Cardiac muscle cell (in vitro differentiated cells and primary cell): ENCODE data around the gene MYOD1. TPM values are rescaled to one million over a fixed set of nuclear protein-coding genes. Genes with fewer than 3 reads are reported as not detected.

Source experiments
- DNase-seq, 2 donors: peaks; one replicate each; pipeline versions ENCODE4 v3.0.0 to v3.0.0-alpha.2; 2010 to 2017; ENCODE audit warnings: low read depth in 1 of 2, low spot score in 1 of 2
- H3K27ac ChIP-seq: fragments of 200-600 bp; sonication (generic); 2 replicates; pipeline ENCODE4 v1.5.1; 2016
- H3K27me3 ChIP-seq: fragments of 200-600 bp; sonication (generic); 2 replicates; pipeline ENCODE4 v1.6.0; 2016; ENCODE audit warnings: control low read depth
- H3K36me3 ChIP-seq: fragments of 200-600 bp; sonication (generic); 2 replicates; pipeline ENCODE4 v1.5.1; 2016; ENCODE audit warnings: control low read depth
- H3K4me1 ChIP-seq: fragments of 200-600 bp; sonication (generic); 2 replicates; pipeline ENCODE4 v1.8.1; 2017; ENCODE audit warnings: low read depth, mild to moderate bottlenecking, mixed run types
- H3K4me3 ChIP-seq: fragments of 200-600 bp; sonication (generic); 2 replicates; pipeline ENCODE4 v1.5.1; 2016; ENCODE audit warnings: mild to moderate bottlenecking
- H3K9me3 ChIP-seq: fragments of 200-600 bp; sonication (generic); 2 replicates; pipeline ENCODE4 v1.5.1; 2017; ENCODE audit warnings: low read depth, mild to moderate bottlenecking, control low read depth
- polyA plus RNA-seq: library from polyadenylated mRNA; unstranded; fragments of >200 nt; fragmentation: Nextera tagmentation; extraction: Ambion mirVana; gene quantifications from 2 replicates; pipeline ENCODE4 v1.2.1, GENCODE V29; 2016
- total RNA-seq: library from RNA; depleted of rRNA; stranded (reverse); fragments of >200 nt; gene quantifications from 2 replicates; pipeline ENCODE4 v1.2.3, GENCODE V29; 2016
- TF ChIP-seq, protein P1 (sequence below): IDR thresholded peaks from 2 replicates; pipeline ENCODE4 v1.5.1; 2012; ENCODE audit warnings: low read depth, mild to moderate bottlenecking, low read length

The MYOD1 gene
- total and polyA plus RNA-seq, 2 experiments from 2014 or later: not detected

DNA sequence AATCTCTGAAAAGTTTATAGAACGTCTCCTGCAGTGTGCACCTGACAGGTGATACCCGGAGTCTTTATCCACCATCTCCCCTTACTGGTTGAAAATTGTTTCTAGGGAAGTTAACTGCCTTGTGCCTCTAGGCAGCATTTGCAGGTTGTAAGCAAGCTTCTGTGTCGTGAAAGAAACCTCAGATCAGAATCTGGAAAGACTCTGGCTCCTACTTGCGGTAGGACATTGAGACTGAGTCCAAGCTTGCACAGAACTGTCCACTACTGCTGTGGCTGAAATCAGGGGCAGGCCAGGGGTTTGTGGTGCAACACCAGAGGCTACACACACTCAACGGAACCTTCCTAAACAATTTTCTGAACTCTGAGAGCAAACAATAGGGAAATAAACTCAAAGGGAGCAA is 34.8 kb upstream of the MYOD1 start:
- no peaks in the 10 kb centered on the region for H3K36me3 ChIP-seq
- TF ChIP-seq, protein P1, sequence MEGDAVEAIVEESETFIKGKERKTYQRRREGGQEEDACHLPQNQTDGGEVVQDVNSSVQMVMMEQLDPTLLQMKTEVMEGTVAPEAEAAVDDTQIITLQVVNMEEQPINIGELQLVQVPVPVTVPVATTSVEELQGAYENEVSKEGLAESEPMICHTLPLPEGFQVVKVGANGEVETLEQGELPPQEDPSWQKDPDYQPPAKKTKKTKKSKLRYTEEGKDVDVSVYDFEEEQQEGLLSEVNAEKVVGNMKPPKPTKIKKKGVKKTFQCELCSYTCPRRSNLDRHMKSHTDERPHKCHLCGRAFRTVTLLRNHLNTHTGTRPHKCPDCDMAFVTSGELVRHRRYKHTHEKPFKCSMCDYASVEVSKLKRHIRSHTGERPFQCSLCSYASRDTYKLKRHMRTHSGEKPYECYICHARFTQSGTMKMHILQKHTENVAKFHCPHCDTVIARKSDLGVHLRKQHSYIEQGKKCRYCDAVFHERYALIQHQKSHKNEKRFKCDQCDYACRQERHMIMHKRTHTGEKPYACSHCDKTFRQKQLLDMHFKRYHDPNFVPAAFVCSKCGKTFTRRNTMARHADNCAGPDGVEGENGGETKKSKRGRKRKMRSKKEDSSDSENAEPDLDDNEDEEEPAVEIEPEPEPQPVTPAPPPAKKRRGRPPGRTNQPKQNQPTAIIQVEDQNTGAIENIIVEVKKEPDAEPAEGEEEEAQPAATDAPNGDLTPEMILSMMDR: no peak
- H3K4me3 ChIP-seq: no peak overlapping the region
- no peak overlapping the region for H3K27ac ChIP-seq
- peaks cover 31% of the 10 kb centered on the region for H3K27me3 ChIP-seq
- no peaks in the 10 kb centered on the region for H3K9me3 ChIP-seq
- H3K4me1 ChIP-seq: no peaks in the 10 kb centered on the region
- no peak for DNase-seq

DNA sequence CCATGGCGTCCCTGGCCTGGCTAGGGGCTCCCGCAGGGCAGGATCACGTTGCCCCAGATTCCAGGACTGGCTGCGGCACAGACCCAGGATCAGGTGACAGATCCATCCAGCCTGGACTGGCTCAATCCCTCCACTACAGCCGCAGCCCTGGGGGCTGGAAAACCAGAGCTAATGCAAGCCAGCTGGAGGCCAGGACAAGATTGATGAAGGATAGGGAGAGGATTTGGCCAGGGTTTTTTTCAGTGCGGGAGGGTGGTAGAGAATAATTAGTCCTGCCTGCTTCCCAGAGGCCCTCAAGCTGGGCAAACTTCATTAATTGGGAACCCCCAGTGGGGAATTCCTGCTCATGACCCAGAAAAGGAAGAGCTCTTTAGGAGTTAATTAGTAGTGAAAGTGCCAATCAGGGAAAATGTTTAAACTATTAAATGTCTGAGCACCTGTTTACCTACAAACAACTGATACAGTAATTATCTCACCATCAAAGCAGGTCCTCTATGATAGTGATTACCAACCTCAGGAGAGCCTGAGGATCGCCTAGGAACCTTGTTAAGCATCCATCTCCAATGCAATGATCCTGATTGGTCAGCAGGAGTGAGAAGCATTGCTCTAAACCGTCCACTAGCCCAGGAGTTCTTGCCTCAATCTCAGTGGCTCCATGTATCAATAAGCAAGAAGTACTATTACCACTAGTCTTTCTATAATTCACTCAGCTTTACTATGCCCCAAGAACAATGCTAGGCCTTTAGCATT is 33.0 kb upstream of the MYOD1 start:
- Histone ChIP-seq H3K9me3 (no peaks in the 10 kb centered on the region), H3K27ac (no peak overlapping the region), H3K4me3 (no peak overlapping the region), H3K4me1 (no peaks in the 10 kb centered on the region), H3K27me3 (peaks cover 36% of the 10 kb centered on the region), H3K36me3 (no peaks in the 10 kb centered on the region)
- TF ChIP-seq, protein P1: no peak
- DNase-seq: no peak

DNA sequence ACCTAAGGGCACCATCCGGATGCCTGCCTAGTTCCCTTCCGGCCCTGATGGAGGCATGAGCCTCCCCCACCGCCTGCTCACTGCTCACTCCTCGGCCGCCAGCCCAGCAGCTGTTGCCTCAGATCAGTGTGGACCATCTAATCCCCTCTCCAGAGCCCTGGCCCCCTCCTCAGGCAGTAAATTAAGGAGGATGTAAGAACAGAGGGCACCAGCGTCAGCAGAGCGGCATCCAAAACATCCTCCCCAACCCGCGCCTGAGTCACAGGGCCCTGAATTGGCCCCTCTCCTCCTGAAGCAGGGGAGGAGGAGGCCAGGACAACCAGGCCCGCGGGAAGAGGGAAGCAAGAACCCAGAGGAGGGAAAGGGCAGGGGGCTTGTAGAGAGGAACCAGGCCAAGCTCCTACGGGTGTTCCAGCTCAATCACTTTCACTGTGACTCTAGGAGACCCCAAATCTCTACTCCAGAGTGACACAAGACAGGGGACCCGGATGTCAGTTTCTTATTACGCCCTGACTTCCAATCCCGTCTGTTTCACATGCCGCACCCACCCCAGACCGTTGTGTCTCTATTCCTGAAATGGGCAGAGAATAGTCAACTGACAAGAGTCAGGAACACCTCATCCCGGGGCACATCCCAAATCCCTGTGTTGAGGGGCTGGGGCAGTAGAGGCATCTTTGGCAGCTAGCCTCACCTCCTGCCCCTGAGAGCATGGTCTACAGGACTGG is 31.3 kb upstream of the MYOD1 start:
- DNase-seq: no peak
- no peaks in the 10 kb centered on the region for H3K4me1 ChIP-seq
- H3K27ac ChIP-seq: no peak overlapping the region
- peaks cover 42% of the 10 kb centered on the region for H3K27me3 ChIP-seq
- TF ChIP-seq, protein P1: no peak
- H3K4me3 ChIP-seq: no peak overlapping the region
- H3K36me3 ChIP-seq: no peaks in the 10 kb centered on the region
- H3K9me3 ChIP-seq: no peaks in the 10 kb centered on the region

DNA sequence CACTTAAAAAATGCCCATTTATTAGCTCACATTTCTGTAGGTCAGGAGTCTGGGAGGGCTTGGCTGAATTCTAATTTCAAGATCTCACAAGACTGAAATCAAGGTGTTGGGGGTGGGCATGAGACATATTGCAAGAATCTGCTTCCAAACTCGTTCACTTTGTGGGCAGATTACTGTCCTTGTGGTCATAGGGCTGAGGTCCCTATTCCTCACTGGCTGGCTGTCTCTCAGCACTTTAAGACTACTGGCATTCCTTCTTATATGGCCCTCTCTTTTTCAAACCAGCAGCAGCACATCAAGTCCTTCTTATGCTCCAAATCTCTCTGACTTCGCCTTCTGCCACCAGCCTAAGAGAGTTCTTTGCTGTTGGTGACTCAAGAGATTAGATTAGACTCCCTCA is 27.8 kb upstream of the MYOD1 start:
- no peak overlapping the region for H3K4me3 ChIP-seq
- TF ChIP-seq, protein P1: no peak
- no peaks in the 10 kb centered on the region for H3K4me1 ChIP-seq
- no peak for DNase-seq
- no peaks in the 10 kb centered on the region for H3K36me3 ChIP-seq
- no peaks in the 10 kb centered on the region for H3K9me3 ChIP-seq
- H3K27me3 ChIP-seq: peaks cover 76% of the 10 kb centered on the region
- H3K27ac ChIP-seq: no peak overlapping the region

DNA sequence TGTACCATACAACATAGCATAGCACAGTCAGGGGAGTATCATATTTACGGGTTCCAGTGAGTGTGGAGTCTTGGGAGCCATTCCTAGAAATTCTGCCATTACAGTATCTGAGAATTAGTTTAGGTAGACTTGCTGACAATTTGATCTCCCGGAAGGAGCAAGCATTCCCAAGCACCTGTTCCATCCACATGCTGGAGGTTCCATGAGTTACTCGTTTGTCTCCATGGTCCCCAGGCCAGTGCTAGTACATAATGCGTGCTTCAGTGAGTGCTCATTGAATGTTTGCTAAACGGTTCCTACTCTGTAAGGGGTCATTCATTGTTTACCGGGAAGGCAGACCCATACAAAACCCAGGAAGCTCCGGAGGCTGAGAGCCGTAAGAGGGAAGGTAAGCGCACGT is 27.4 kb upstream of the MYOD1 start:
- H3K27ac ChIP-seq: no peak overlapping the region
- no peak overlapping the region for H3K4me3 ChIP-seq
- DNase-seq: no peak
- H3K36me3 ChIP-seq: no peaks in the 10 kb centered on the region
- H3K27me3 ChIP-seq: peaks cover 81% of the 10 kb centered on the region
- H3K4me1 ChIP-seq: no peaks in the 10 kb centered on the region
- TF ChIP-seq, protein P1: no peak
- H3K9me3 ChIP-seq: no peaks in the 10 kb centered on the region
